Peyer's patch (tissue), 4 donors: ENCODE measurements around the gene DCHS1. TPM values are rescaled to one million over a fixed set of nuclear protein-coding genes. Genes with fewer than 3 reads are reported as not detected.

Experiments
- DNase-seq, 3 donors: peaks; one replicate each; pipeline ENCODE4 v3.0.0-alpha.2; 2017 to 2019
- H3K27ac ChIP-seq, 4 donors: fragments of 200-600 bp; sonication (generic); one replicate each; pipeline ENCODE4 v1.5.1; 2016 to 2019
- H3K27me3 ChIP-seq, 2 donors: fragments of 200-600 bp; sonication (generic); one replicate each; pipeline ENCODE4 v1.5.1; 2019
- H3K36me3 ChIP-seq, 3 donors: fragments of 200-600 bp; sonication (generic); one replicate each; pipeline ENCODE4 v1.5.1; 2016 to 2019
- H3K4me1 ChIP-seq, 4 donors: fragments of 200-600 bp; sonication (generic); one replicate each; pipeline ENCODE4 v1.5.1; 2016 to 2019
- H3K4me3 ChIP-seq, 4 donors: fragments of 200-600 bp; sonication (generic); 1 replicate in 3 of 4; 2 replicates in 1 of 4; pipeline ENCODE4 v1.5.1; 2016 to 2019; ENCODE audit warnings: mild to moderate bottlenecking in 1 of 4
- H3K9me3 ChIP-seq, 4 donors: fragments of 200-600 bp; sonication (generic); one replicate each; pipeline ENCODE4 v1.5.1; 2016 to 2019; ENCODE audit warnings: mild to moderate bottlenecking in 1 of 4
- CTCF ChIP-seq, 6 experiments: fragments of 450-650 bp in 4 of 6; fragments of 200-600 bp in 2 of 6; sonication (generic) in 1 of 6; IDR thresholded peaks; one replicate each; pipeline ENCODE4 v1.5.1; 2017 to 2019; ENCODE audit warnings: antibody characterized with exemption in 6 of 6, mild to moderate bottlenecking in 3 of 6, moderate library complexity in 1 of 6
- POLR2A ChIP-seq, 2 donors: fragments of 450-650 bp; IDR thresholded peaks; one replicate each; pipeline ENCODE4 v1.5.1; 2017; ENCODE audit warnings: antibody characterized with exemption in 2 of 2, mild to moderate bottlenecking in 2 of 2, moderate library complexity in 2 of 2
- total RNA-seq, 4 donors: library from RNA; depleted of rRNA; stranded (reverse); fragments of >200 nt; gene quantifications; one replicate each; pipeline ENCODE4 v1.1.0, GENCODE V29; 2016

The DCHS1 gene
- total RNA-seq, 4 donors from 2014 or later: 2.8 to 12.4 (median 9.7) TPM

GRCh38 chr11:6623391-6624363 lies 31.9 kb downstream of the DCHS1 start:
- Histone ChIP-seq H3K9me3 (no peaks in the 10 kb centered on the region), H3K4me3 (no peak overlapping the region), H3K27ac (no peak overlapping the region), H3K4me1 (peaks cover 0 to 7% (median 2%) of the 10 kb centered on the region in 4 donors), H3K36me3 (peaks cover 0 to 20% (median 0%) of the 10 kb centered on the region in 3 donors), H3K27me3 (no peaks in the 10 kb centered on the region)
- no peak for TF ChIP-seq POLR2A (IDR thresholded peaks at IDR 0.05)
- TF ChIP-seq CTCF (IDR thresholded peaks at IDR 0.05): no peak
- no peak for DNase-seq

- H3K27ac ChIP-seq: no peak overlapping the region
- DNase-seq: no peak
- no peaks in the 10 kb centered on the region for H3K27me3 ChIP-seq
- H3K4me3 ChIP-seq: no peak overlapping the region
- peaks cover 0 to 11% (median 7%) of the 10 kb centered on the region in 4 donors for H3K4me1 ChIP-seq
- TF ChIP-seq POLR2A (IDR thresholded peaks at IDR 0.05) (no peak), CTCF (IDR thresholded peaks at IDR 0.05) (no peak)
- H3K9me3 ChIP-seq: no peaks in the 10 kb centered on the region
- H3K36me3 ChIP-seq: peaks cover 0 to 20% (median 0%) of the 10 kb centered on the region in 3 donors
These were observed 33.1 kb downstream of the DCHS1 start for GRCh38 chr11:6622261-6623171.

GRCh38 chr11:6621711-6622211 lies 33.8 kb downstream of the DCHS1 start:
- Histone ChIP-seq H3K9me3 (no peaks in the 10 kb centered on the region), H3K36me3 (peaks cover 0 to 17% (median 0%) of the 10 kb centered on the region in 3 donors), H3K4me1 (peaks cover 0 to 16% (median 5%) of the 10 kb centered on the region in 4 donors), H3K27ac (no peak overlapping the region), H3K4me3 (no peak overlapping the region), H3K27me3 (no peaks in the 10 kb centered on the region)
- DNase-seq: no peak
- TF ChIP-seq CTCF (IDR thresholded peaks at IDR 0.05) (no peak), POLR2A (IDR thresholded peaks at IDR 0.05) (no peak)

- Histone ChIP-seq H3K27ac (no peak overlapping the region), H3K4me1 (peaks cover 0 to 16% (median 5%) of the 10 kb centered on the region in 4 donors), H3K36me3 (peaks cover 0 to 16% (median 0%) of the 10 kb centered on the region in 3 donors), H3K9me3 (no peaks in the 10 kb centered on the region), H3K27me3 (no peaks in the 10 kb centered on the region), H3K4me3 (no peak overlapping the region)
- TF ChIP-seq CTCF (IDR thresholded peaks at IDR 0.05) (no peak), POLR2A (IDR thresholded peaks at IDR 0.05) (no peak)
- no peak for DNase-seq
These were observed 35.0 kb downstream of the DCHS1 start for GRCh38 chr11:6620636-6621035.
